22Rv1 (cell line): ENCODE data around the gene TSPAN9.

ENCODE experiments used
- ZFX ChIP-seq: fragments of 450-650 bp; IDR thresholded peaks from 2 replicates; pipeline ENCODE4 v1.6.1; 2017; ENCODE audit warnings: antibody characterized with exemption, borderline replicate concordance
- TF ChIP-seq, protein P1 (sequence below): fragments of 450-650 bp; IDR thresholded peaks from 2 replicates; pipeline ENCODE4 v1.5.1; 2017; ENCODE audit warnings: mild to moderate bottlenecking

DNA sequence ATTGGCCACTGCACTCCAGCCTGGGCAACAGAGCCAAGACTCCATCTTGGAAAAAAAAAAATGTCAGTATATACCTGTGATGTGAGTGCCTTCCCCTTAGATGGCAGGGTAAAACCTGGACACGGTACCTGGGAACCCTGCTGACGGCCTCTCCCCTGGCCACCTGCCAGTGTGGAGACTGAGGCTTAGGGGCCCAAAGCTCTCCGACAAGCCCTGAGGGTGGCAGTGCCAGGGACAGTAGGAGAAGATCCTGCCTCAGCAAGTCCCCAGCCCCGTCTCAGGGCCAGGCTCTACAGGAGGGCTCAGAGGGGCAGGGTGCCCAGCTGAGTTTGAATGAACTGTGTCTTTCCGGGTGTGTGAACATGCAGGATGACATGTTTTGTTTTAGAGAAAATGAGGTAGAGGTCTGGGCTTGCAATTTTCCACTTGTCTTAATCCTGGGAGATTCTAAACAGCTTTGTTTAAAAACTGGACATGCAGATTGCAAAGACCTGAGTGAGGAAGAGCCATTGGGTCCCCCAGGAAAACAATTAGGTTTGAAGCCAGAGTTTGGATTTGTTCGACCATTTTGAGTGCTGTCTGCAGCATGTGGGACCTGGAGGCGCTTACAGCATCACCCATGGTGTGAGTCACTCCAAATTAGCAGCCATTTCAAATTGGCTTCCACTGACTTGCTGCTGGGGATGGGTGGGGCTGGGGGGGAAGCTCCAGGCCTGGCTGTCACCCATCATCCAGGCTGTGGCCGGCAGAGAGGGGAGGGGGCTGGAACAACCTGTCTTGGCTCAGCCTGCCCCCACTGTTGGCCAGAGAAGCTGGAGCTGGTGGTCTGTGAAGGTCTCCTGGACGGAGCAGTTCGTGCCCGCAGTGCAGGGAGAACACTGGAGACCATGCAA, 10.8 kb downstream of the TSPAN9 start:
- TF ChIP-seq, protein P1, sequence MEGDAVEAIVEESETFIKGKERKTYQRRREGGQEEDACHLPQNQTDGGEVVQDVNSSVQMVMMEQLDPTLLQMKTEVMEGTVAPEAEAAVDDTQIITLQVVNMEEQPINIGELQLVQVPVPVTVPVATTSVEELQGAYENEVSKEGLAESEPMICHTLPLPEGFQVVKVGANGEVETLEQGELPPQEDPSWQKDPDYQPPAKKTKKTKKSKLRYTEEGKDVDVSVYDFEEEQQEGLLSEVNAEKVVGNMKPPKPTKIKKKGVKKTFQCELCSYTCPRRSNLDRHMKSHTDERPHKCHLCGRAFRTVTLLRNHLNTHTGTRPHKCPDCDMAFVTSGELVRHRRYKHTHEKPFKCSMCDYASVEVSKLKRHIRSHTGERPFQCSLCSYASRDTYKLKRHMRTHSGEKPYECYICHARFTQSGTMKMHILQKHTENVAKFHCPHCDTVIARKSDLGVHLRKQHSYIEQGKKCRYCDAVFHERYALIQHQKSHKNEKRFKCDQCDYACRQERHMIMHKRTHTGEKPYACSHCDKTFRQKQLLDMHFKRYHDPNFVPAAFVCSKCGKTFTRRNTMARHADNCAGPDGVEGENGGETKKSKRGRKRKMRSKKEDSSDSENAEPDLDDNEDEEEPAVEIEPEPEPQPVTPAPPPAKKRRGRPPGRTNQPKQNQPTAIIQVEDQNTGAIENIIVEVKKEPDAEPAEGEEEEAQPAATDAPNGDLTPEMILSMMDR = no peak
- no peak for TF ChIP-seq ZFX
